GM19240 (cell line): Measurements from ENCODE around the gene NELL2.
"Not testable (repeated sequence)": the region's sequence is repeated elsewhere in the genome, so short reads cannot be mapped to it uniquely, and the experiment has no call there.

ENCODE experiments used
- DNase-seq: peaks from one replicate; pipeline ENCODE4 v3.0.0; 2011; ENCODE audit warnings: low spot score; ENCODE audit not compliant: insufficient read length

NELL2 gene

GRCh38 chr12:44847888-44848702, 28.0 kb downstream of the NELL2 start:
- no peak for DNase-seq

- DNase-seq, result no peak
These were observed 28.7 kb downstream of the NELL2 start for GRCh38 chr12:44847403-44847802.

- no peak for DNase-seq
These were observed 29.3 kb downstream of the NELL2 start for GRCh38 chr12:44846826-44847225.

GRCh38 chr12:44842669-44843068, 33.4 kb downstream of the NELL2 start:
- DNase-seq, result no peak

- no peak for DNase-seq
These were observed 36.3 kb downstream of the NELL2 start for GRCh38 chr12:44839785-44840184.

- DNase-seq, result no peak
These were observed 38.9 kb downstream of the NELL2 start for GRCh38 chr12:44837114-44837755.

- DNase-seq, result no peak
These were observed 40.3 kb downstream of the NELL2 start for GRCh38 chr12:44835641-44836379.

- DNase-seq, result not testable (repeated sequence)
These were observed 41.1 kb downstream of the NELL2 start for GRCh38 chr12:44834996-44835395.

GRCh38 chr12:44833561-44833960, 42.6 kb downstream of the NELL2 start:
- no peak for DNase-seq

- DNase-seq, result no peak
These were observed 45.5 kb downstream of the NELL2 start for GRCh38 chr12:44830566-44831055.

- DNase-seq, result no peak
These were observed 47.1 kb downstream of the NELL2 start for GRCh38 chr12:44829045-44829444.

- DNase-seq, result no peak
These were observed 48.2 kb downstream of the NELL2 start for GRCh38 chr12:44827832-44828438.

GRCh38 chr12:44821702-44822101, 54.4 kb downstream of the NELL2 start:
- not testable (repeated sequence) for DNase-seq

GRCh38 chr12:44819884-44820283, 56.2 kb downstream of the NELL2 start:
- DNase-seq, result no peak

- no peak for DNase-seq
These were observed 58.4 kb downstream of the NELL2 start for GRCh38 chr12:44817687-44818086.

- no peak for DNase-seq
These were observed 59.6 kb downstream of the NELL2 start for GRCh38 chr12:44816446-44817017.

- DNase-seq, result no peak
These were observed 64.1 kb downstream of the NELL2 start for GRCh38 chr12:44812062-44812461.

- no peak for DNase-seq
These were observed 72.0 kb downstream of the NELL2 start for GRCh38 chr12:44804068-44804467.

GRCh38 chr12:44795970-44796369, 80.1 kb downstream of the NELL2 start:
- DNase-seq, result no peak

GRCh38 chr12:44788731-44789130, 87.4 kb downstream of the NELL2 start:
- DNase-seq, result no peak

GRCh38 chr12:44780221-44780790, 95.8 kb downstream of the NELL2 start:
- no peak for DNase-seq
